B cell (primary cell): ENCODE results near the gene LPAR5. TPM values are rescaled to one million over a fixed set of nuclear protein-coding genes. Genes with fewer than 3 reads are reported as not detected.

ENCODE experiments used
- ATAC-seq: fragments of 200-7000 bp; cut with Tn5 transposase; one replicate; pipeline ENCODE4 v1.10.0; 2021; ENCODE audit warnings: low read depth, mild to moderate bottlenecking, moderate number of reproducible peaks, moderate library complexity
- CTCF ChIA-PET: fragments of 350-600 bp; sonication (Branson Sonifier 250); formaldehyde crosslinking; loops from one replicate; lab custom pipeline; 2021; ENCODE audit warnings: antibody characterized with exemption, inconsistent platforms; lab: Charles Lee
- POLR2A ChIA-PET: fragments of 350-600 bp; sonication (Branson Sonifier 250); formaldehyde crosslinking; loops from one replicate; lab custom pipeline; 2021; ENCODE audit warnings: antibody characterized with exemption; lab: Charles Lee
- DNase-seq: peaks from one replicate; pipeline ENCODE4 v3.0.0; 2013
- H2AFZ ChIP-seq: 2 replicates; pipeline ENCODE4 v1.6.1; 2012; ENCODE audit warnings: mild to moderate bottlenecking, low read depth, low read length; ENCODE audit not compliant: insufficient read depth, poor library complexity, severe bottlenecking
- H3K27ac ChIP-seq, 2 donors: 1 replicate in 1 of 2; 2 replicates in 1 of 2; pipeline ENCODE4 v1.5.1; 2012 to 2013; ENCODE audit warnings: low read length in 2 of 2, mild to moderate bottlenecking in 2 of 2, moderate library complexity in 1 of 2
- H3K27me3 ChIP-seq, 4 experiments: fragments of 200-600 bp in 1 of 4; sonication (generic) in 1 of 4; replicated peaks in 1 of 4; 1 replicate in 2 of 4; 2 replicates in 2 of 4; pipeline versions ENCODE4 v1.6.1 to v1.7.0; 2013 to 2016; ENCODE audit warnings: low read length in 3 of 4, mild to moderate bottlenecking in 2 of 4, mixed read lengths in 1 of 4, moderate library complexity in 1 of 4; ENCODE audit not compliant: insufficient read depth in 4 of 4, control insufficient read depth in 3 of 4; ENCODE audit errors: control extremely low read depth in 1 of 4
- H3K36me3 ChIP-seq, 2 experiments: replicated peaks in 1 of 2; 1 replicate in 1 of 2; 2 replicates in 1 of 2; pipeline versions ENCODE4 v1.6.1 to v1.7.1; 2013; ENCODE audit warnings: low read length in 1 of 2; ENCODE audit not compliant: insufficient read depth in 2 of 2, control insufficient read depth in 1 of 2; ENCODE audit errors: control extremely low read depth in 1 of 2, extremely low read depth in 1 of 2
- H3K4me1 ChIP-seq, 2 donors: fragments of 200-600 bp in 1 of 2; sonication (generic) in 1 of 2; 1 replicate in 1 of 2; 2 replicates in 1 of 2; pipeline versions ENCODE4 v1.5.1 to v1.6.1; 2013 to 2017; ENCODE audit warnings: low read length in 2 of 2; ENCODE audit not compliant: control insufficient read depth in 2 of 2, insufficient read depth in 2 of 2
- H3K4me2 ChIP-seq: replicated peaks from 2 replicates; pipeline ENCODE3; 2012; ENCODE audit warnings: mild to moderate bottlenecking, low read depth, low read length; ENCODE audit not compliant: poor library complexity, severe bottlenecking
- H3K4me3 ChIP-seq, 5 experiments: fragments of 200-600 bp in 1 of 5; sonication (generic) in 1 of 5; 1 replicate in 3 of 5; 2 replicates in 2 of 5; pipeline versions ENCODE4 v1.5.1 to v1.7.0; 2011 to 2016; ENCODE audit warnings: low read length in 4 of 5, mild to moderate bottlenecking in 4 of 5, low read depth in 2 of 5, control low read depth in 1 of 5, moderate library complexity in 1 of 5; ENCODE audit not compliant: insufficient read depth in 1 of 5; ENCODE audit errors: control extremely low read depth in 1 of 5, extremely low read depth in 1 of 5
- H3K79me2 ChIP-seq: fragments of 200-600 bp; sonication (generic); one replicate; pipeline ENCODE4 v1.6.0; 2016; ENCODE audit warnings: low read length; ENCODE audit not compliant: control insufficient read depth, insufficient read depth
- H3K9ac ChIP-seq: fragments of 200-600 bp; sonication (generic); 2 replicates; pipeline ENCODE4 v1.6.1; 2017; ENCODE audit warnings: mild to moderate bottlenecking, low read length, moderate library complexity
- H3K9me3 ChIP-seq, 3 donors: one replicate each; pipeline versions ENCODE4 v1.6.1 to v1.7.1; 2013; ENCODE audit warnings: low read length in 2 of 3; ENCODE audit not compliant: control insufficient read depth in 2 of 3, insufficient read depth in 1 of 3; ENCODE audit errors: control extremely low read depth in 1 of 3
- H4K20me1 ChIP-seq: 2 replicates; pipeline ENCODE4 v1.6.0; 2012; ENCODE audit warnings: mild to moderate bottlenecking, low read length; ENCODE audit not compliant: insufficient read depth, control insufficient read depth, poor library complexity, severe bottlenecking
- H3K27ac Mint-ChIP-seq: one replicate; pipeline ENCODE4 v1.8.0; 2021; ENCODE audit warnings: mixed read lengths
- H3K27me3 Mint-ChIP-seq: one replicate; pipeline ENCODE4 v1.8.0; 2021; ENCODE audit warnings: mixed read lengths
- H3K4me1 Mint-ChIP-seq: one replicate; pipeline ENCODE4 v1.8.0; 2021; ENCODE audit warnings: mixed read lengths
- H3K4me3 Mint-ChIP-seq: one replicate; pipeline ENCODE4 v1.8.0; 2021; ENCODE audit warnings: mixed read lengths
- H3K9me3 Mint-ChIP-seq: one replicate; pipeline ENCODE4 v1.8.0; 2022; ENCODE audit warnings: mixed read lengths; ENCODE audit not compliant: insufficient read depth
- EZH2 ChIP-seq: IDR thresholded peaks from 2 replicates; pipeline ENCODE4 v1.6.1; 2012; ENCODE audit warnings: borderline replicate concordance, low read depth, mild to moderate bottlenecking, moderate library complexity, low read length; ENCODE audit not compliant: insufficient read depth, poor library complexity, severe bottlenecking
- WGBS: methylation state at CpG from one replicate; pipeline ENCODE4 v1.1.5; 2013; ENCODE audit warnings: missing lambda C conversion rate; ENCODE audit not compliant: insufficient coverage; 5-methylcytosine and 5-hydroxymethylcytosine counted together
- intact Hi-C: fragments of 100-400 bp; cut with micrococcal nuclease; formaldehyde crosslinking; loops from one replicate; pipeline ENCODE4 v1.10.0; 2022
- polyA plus RNA-seq: library from polyadenylated mRNA; depleted of rRNA; stranded (reverse); fragments of >200 nt; gene quantifications from 2 replicates; pipeline ENCODE4 v1.2.3, GENCODE V29; 2012
- total RNA-seq, 2 donors: library from RNA; stranded (reverse); fragments of 120-200 nt in 1 of 2; gene quantifications; 1 replicate in 1 of 2; 2 replicates in 1 of 2; pipeline versions ENCODE4 v1.2.3 to v1.2.4, GENCODE V29; 2013 to 2022
- TF ChIP-seq, protein P1 (sequence below): fragments of 200-600 bp; IDR thresholded peaks from one replicate; pipeline ENCODE4 v1.8.0; 2022; ENCODE audit warnings: antibody characterized with exemption, mild to moderate bottlenecking

The LPAR5 gene
- total and polyA plus RNA-seq, 2 donors (not counting 1 experiment from before 2014, with no cell fraction given), result 29.0 to 59.6 TPM

DNA sequence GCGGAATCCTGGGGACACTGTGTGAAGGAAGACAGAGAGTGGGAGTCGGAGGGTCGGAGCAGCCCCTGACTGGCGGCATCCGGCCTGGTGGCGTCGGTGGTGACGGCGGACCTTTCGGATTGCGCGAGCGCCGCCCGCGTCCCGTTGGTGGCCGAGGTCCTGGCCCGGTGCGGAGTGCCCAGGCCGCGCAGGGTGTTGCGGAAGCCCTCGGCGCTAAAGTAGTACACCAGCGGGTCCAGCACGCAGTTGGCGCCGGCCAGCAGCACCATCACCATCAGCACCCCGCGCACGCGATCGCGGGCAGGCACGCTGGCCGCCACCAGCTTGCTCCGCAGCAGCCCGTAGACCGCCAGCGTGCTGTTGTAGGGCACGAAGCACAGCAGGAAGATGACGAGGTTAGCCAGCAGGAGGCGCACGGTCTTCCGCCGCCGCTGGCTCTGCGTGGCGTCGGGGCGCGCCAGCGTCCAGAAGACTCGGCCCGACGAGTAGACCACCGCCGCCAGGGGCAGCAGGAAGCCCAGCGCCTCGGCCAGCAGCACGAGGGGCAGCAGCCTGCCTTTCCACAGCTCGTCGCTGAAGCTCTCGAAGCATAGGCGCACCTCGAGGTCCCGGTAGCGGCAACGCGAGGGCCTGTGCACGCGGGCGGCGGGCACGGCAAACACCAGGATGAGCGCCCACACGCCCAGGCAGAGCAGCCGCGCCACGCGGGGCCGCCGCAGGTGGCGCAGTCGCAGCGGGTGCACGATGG, 15.4 kb downstream of the LPAR5 start:
- ATAC-seq (peak; percentile 46), DNase-seq (peak; percentile 74)
- H2AFZ ChIP-seq, result no peak overlapping the region
- TF ChIP-seq, protein P1, sequence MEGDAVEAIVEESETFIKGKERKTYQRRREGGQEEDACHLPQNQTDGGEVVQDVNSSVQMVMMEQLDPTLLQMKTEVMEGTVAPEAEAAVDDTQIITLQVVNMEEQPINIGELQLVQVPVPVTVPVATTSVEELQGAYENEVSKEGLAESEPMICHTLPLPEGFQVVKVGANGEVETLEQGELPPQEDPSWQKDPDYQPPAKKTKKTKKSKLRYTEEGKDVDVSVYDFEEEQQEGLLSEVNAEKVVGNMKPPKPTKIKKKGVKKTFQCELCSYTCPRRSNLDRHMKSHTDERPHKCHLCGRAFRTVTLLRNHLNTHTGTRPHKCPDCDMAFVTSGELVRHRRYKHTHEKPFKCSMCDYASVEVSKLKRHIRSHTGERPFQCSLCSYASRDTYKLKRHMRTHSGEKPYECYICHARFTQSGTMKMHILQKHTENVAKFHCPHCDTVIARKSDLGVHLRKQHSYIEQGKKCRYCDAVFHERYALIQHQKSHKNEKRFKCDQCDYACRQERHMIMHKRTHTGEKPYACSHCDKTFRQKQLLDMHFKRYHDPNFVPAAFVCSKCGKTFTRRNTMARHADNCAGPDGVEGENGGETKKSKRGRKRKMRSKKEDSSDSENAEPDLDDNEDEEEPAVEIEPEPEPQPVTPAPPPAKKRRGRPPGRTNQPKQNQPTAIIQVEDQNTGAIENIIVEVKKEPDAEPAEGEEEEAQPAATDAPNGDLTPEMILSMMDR, result peak; percentile 66
- no peak for TF ChIP-seq EZH2
- Mint-ChIP-seq H3K27me3 (no peaks in the 10 kb centered on the region), H3K4me3 (peak overlapping the region; percentile 45), H3K4me1 (peaks cover 41% of the 10 kb centered on the region), H3K9me3 (no peaks in the 10 kb centered on the region), H3K27ac (peak overlapping the region; percentile 72)
- WGBS, result 63% methylated on average over 88 of the region's 88 CpGs
- H3K4me3 ChIP-seq, result no peak overlapping the region
- ChIA-PET POLR2A (interaction anchor here (1.3 to 2.4 kb wide), 3 partner anchors 12 to 15 kb away, joined by 3 to 12 read pairs (median 6); partner anchors contain the start of gene LPAR5), CTCF (interaction anchor here (0.5 to 6.5 kb wide), 13 partner anchors 13 to 214 kb away, joined by 3 to 58 read pairs (median 3); partner anchors contain the start of genes LPAR5, NOP2 and ZNF384)
- H3K36me3 ChIP-seq, result peaks cover 0 to 46% of the 10 kb centered on the region in 2 experiments
- no peaks in the 10 kb centered on the region for H3K27me3 ChIP-seq
- H3K9ac ChIP-seq, result no peak overlapping the region
- intact Hi-C loops, result loop anchor here (1.0 kb wide), 1 partner anchor 16 kb away; no protein-coding TSS in a partner anchor
- H3K9me3 ChIP-seq, result no peaks in the 10 kb centered on the region
- peaks cover 66% of the 10 kb centered on the region for H3K79me2 ChIP-seq
- peak overlapping the region in 1 of 2 donors; percentile 28 for H3K27ac ChIP-seq
- H4K20me1 ChIP-seq, result peaks cover 29% of the 10 kb centered on the region
- peak overlapping the region; percentile 23 for H3K4me2 ChIP-seq
- peaks cover 3 to 30% of the 10 kb centered on the region in 2 donors for H3K4me1 ChIP-seq
